BLaER1 treated with 17β-estradiol and CSF1 and Interleukin-3, amounts not matched to agents 10 nM and 100 nM (cell line): ENCODE measurements around the gene MRPL48.

Source experiments
- H3K27ac ChIP-seq, 11 experiments: shearing (Covaris generic); formaldehyde crosslinking; 2 replicates each; pipeline ENCODE4 v1.8.1; 2022
- H3K27me3 ChIP-seq, 11 experiments: shearing (Covaris generic); formaldehyde crosslinking; 2 replicates each; pipeline ENCODE4 v1.8.1; 2022
- H3K36me3 ChIP-seq, 11 experiments: shearing (Covaris generic); formaldehyde crosslinking; 2 replicates each; pipeline ENCODE4 v1.8.1; 2022
- H3K4me1 ChIP-seq, 10 experiments: shearing (Covaris generic); formaldehyde crosslinking; 2 replicates each; pipeline ENCODE4 v1.8.1; 2022
- H3K4me2 ChIP-seq, 11 experiments: shearing (Covaris generic); formaldehyde crosslinking; 2 replicates each; pipeline ENCODE4 v1.8.1; 2022
- H3K4me3 ChIP-seq, 10 experiments: shearing (Covaris generic); formaldehyde crosslinking; 2 replicates each; pipeline ENCODE4 v1.8.1; 2022
- H3K9ac ChIP-seq, 11 experiments: shearing (Covaris generic); formaldehyde crosslinking; 2 replicates each; pipeline ENCODE4 v1.8.1; 2022
- H3K9me3 ChIP-seq, 11 experiments: shearing (Covaris generic); formaldehyde crosslinking; replicated peaks in 1 of 11; 2 replicates each; pipeline ENCODE4 v1.8.1; 2022
- H4K20me1 ChIP-seq, 11 experiments: shearing (Covaris generic); formaldehyde crosslinking; 2 replicates each; pipeline ENCODE4 v1.8.1; 2022
- Cebpa-rat ChIP-seq, 11 experiments: shearing (Covaris generic); IDR thresholded peaks; 2 replicates each; pipeline ENCODE4 v1.8.1; 2022

Gene MRPL48

DNA sequence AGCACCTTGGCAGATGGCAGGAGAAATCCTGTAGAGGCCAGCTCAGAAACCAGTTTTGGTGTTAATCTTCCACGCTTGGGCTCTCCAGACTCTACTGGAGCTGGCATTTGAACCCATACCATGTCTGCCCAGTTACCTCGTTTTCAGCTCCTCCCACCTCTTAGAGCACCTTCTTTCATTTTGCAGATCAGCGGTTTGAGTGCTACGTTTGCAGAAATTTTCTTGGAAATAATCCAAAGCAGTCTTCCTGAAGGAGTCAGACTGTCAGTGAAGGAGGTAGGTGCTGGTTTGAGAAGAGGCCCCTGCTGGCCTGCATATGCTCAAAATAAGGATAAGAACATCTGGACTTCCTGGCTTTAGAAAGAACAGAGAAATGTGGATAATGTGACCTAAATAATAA is 75.3 kb downstream of the MRPL48 start:
- no peaks in the 10 kb centered on the region for H3K9me3 ChIP-seq
- H3K36me3 ChIP-seq, result peaks cover 35 to 99% (median 75%) of the 10 kb centered on the region in 11 experiments
- H4K20me1 ChIP-seq, result no peaks in the 10 kb centered on the region
- H3K4me2 ChIP-seq, result no peak overlapping the region
- no peak overlapping the region for H3K27ac ChIP-seq
- H3K27me3 ChIP-seq, result no peaks in the 10 kb centered on the region
- no peak for TF ChIP-seq Cebpa-rat (IDR thresholded peaks at IDR 0.05)
- H3K9ac ChIP-seq, result no peak overlapping the region
- no peaks in the 10 kb centered on the region for H3K4me1 ChIP-seq
- H3K4me3 ChIP-seq, result no peak overlapping the region

- Histone ChIP-seq H3K9me3 (no peaks in the 10 kb centered on the region), H3K4me3 (no peak overlapping the region), H3K36me3 (peaks cover 38 to 100% (median 80%) of the 10 kb centered on the region in 11 experiments), H3K9ac (no peak overlapping the region), H3K4me1 (no peaks in the 10 kb centered on the region), H3K4me2 (no peak overlapping the region), H3K27me3 (no peaks in the 10 kb centered on the region), H4K20me1 (peaks cover 0 to 10% (median 0%) of the 10 kb centered on the region in 11 experiments; a peak in 7 of 22 replicates), H3K27ac (no peak overlapping the region)
- no peak for TF ChIP-seq Cebpa-rat (IDR thresholded peaks at IDR 0.05)
These were observed 78.5 kb downstream of the MRPL48 start for GRCh38 chr11:73866095-73866579.

DNA sequence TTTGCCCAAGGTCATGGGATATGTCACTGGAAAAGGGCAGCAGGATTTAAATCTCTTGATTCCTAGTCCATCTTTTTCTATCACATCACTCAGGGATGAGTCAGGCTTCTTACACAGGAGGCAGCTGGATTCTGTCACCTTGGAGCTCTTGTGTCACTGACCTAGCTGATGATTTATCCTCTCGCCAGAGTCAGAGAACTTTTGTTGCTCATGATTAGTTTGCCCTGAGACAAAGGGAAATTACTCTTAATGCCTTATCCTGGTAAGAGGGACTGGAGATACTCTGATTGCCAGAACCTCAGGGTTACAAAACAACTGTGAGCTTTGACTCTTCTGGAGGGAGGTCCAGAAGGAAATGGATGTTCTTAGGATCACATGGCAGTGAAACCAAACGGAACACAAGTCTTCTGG is 78.9 kb downstream of the MRPL48 start:
- H3K9me3 ChIP-seq, result no peaks in the 10 kb centered on the region
- no peak overlapping the region for H3K4me3 ChIP-seq
- no peak overlapping the region for H3K9ac ChIP-seq
- H3K27me3 ChIP-seq, result no peaks in the 10 kb centered on the region
- no peak overlapping the region for H3K4me2 ChIP-seq
- H3K36me3 ChIP-seq, result peaks cover 38 to 100% (median 81%) of the 10 kb centered on the region in 11 experiments
- peaks cover 0 to 14% (median 0%) of the 10 kb centered on the region in 11 experiments; a peak in 7 of 22 replicates for H4K20me1 ChIP-seq
- TF ChIP-seq Cebpa-rat (IDR thresholded peaks at IDR 0.05), result no peak
- H3K4me1 ChIP-seq, result no peaks in the 10 kb centered on the region
- no peak overlapping the region for H3K27ac ChIP-seq

- H3K27ac ChIP-seq, result no peak overlapping the region
- no peak for TF ChIP-seq Cebpa-rat (IDR thresholded peaks at IDR 0.05)
- H3K4me1 ChIP-seq, result peaks cover 0 to 4% (median under 1%) of the 10 kb centered on the region in 10 experiments; a peak in 5 of 20 replicates
- H3K4me2 ChIP-seq, result no peak overlapping the region
- peaks cover 0 to 31% (median 12%) of the 10 kb centered on the region in 11 experiments; a peak in 12 of 22 replicates for H4K20me1 ChIP-seq
- H3K36me3 ChIP-seq, result peaks cover 47 to 100% (median 82%) of the 10 kb centered on the region in 11 experiments
- H3K9me3 ChIP-seq, result no peaks in the 10 kb centered on the region
- no peak overlapping the region for H3K4me3 ChIP-seq
- peak overlapping the region in 1 of 11 experiments; percentile 3; a peak in 1 of 22 replicates for H3K9ac ChIP-seq
- H3K27me3 ChIP-seq, result no peaks in the 10 kb centered on the region
These were observed 81.8 kb downstream of the MRPL48 start for GRCh38 chr11:73869332-73869949.

DNA sequence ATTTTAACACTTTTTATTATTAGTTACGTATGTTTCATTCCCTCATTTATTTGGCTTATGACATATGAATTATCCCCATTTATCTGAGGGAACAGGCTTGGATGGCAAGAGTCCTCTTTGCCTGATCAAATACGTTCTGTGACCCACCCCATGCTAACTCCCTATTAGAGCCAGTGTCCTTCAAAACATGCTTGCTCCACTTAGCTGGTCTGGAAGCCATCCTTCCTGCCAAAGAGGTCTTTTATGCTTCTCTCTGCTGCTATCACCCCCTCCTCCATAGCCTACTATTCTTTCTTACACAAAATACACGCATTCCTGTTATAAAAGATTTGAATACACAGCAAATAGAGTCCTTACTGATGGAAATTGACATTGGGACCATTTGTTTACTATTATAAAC is 82.6 kb downstream of the MRPL48 start:
- H3K9ac ChIP-seq, result no peak overlapping the region
- H3K36me3 ChIP-seq, result peaks cover 45 to 100% (median 82%) of the 10 kb centered on the region in 11 experiments
- no peaks in the 10 kb centered on the region for H3K27me3 ChIP-seq
- no peak overlapping the region for H3K27ac ChIP-seq
- no peaks in the 10 kb centered on the region for H3K9me3 ChIP-seq
- no peak overlapping the region for H3K4me3 ChIP-seq
- no peak overlapping the region for H3K4me2 ChIP-seq
- H4K20me1 ChIP-seq, result peaks cover 0 to 38% (median 12%) of the 10 kb centered on the region in 11 experiments; a peak in 12 of 22 replicates
- no peak for TF ChIP-seq Cebpa-rat (IDR thresholded peaks at IDR 0.05)
- H3K4me1 ChIP-seq, result peaks cover 4 to 12% (median 9%) of the 10 kb centered on the region in 10 experiments

- TF ChIP-seq Cebpa-rat (IDR thresholded peaks at IDR 0.05), result no peak
These were observed 85.2 kb downstream of the MRPL48 start for GRCh38 chr11:73872749-73873357.

DNA sequence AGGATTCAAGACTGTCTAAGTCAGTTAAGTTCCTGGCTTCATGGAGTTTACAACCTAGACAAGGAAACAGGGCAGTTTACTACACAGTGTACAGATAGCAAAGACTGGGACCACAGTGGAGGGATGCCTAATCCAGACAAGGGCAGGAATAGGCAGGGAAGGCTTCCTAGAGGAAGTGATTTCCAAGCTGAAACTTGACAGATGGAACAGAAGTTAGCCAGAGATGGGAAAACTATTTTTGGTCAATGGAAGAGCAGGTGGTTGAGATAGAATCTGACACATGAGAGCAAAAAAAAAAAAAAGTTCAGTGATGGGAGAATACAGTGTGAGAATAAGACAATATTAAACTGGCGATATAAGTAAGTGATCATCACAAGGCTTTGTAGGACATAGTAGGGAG is 87.7 kb downstream of the MRPL48 start:
- Histone ChIP-seq H3K36me3 (peaks cover 39 to 57% (median 52%) of the 10 kb centered on the region in 11 experiments), H3K4me1 (peaks cover 21 to 29% (median 26%) of the 10 kb centered on the region in 10 experiments), H3K4me3 (peak overlapping the region; percentile 69 to 81 (median 74)), H4K20me1 (peaks cover 0 to 31% (median 12%) of the 10 kb centered on the region in 11 experiments; a peak in 11 of 22 replicates), H3K27ac (peak overlapping the region in 10 of 11 experiments; percentile 75 to 94 (median 91); a peak in 18 of 22 replicates), H3K27me3 (no peaks in the 10 kb centered on the region), H3K9me3 (no peaks in the 10 kb centered on the region), H3K4me2 (peak overlapping the region; percentile 77 to 99 (median 91)), H3K9ac (peak overlapping the region; percentile 81 to 92 (median 87))
- TF ChIP-seq Cebpa-rat (IDR thresholded peaks at IDR 0.05), result no peak

More at GRCh38 chr11:73872749-73873357, 85.2 kb downstream of the MRPL48 start:
- H4K20me1 ChIP-seq, result peaks cover 0 to 38% (median 12%) of the 10 kb centered on the region in 11 experiments; a peak in 12 of 22 replicates
- peaks cover 19 to 28% (median 23%) of the 10 kb centered on the region in 10 experiments for H3K4me1 ChIP-seq
- no peak overlapping the region for H3K4me3 ChIP-seq
- H3K27ac ChIP-seq, result no peak overlapping the region
- peaks cover 45 to 78% (median 72%) of the 10 kb centered on the region in 11 experiments for H3K36me3 ChIP-seq
- no peaks in the 10 kb centered on the region for H3K27me3 ChIP-seq
- H3K9ac ChIP-seq, result no peak overlapping the region
- no peak overlapping the region for H3K4me2 ChIP-seq
- no peaks in the 10 kb centered on the region for H3K9me3 ChIP-seq

DNA sequence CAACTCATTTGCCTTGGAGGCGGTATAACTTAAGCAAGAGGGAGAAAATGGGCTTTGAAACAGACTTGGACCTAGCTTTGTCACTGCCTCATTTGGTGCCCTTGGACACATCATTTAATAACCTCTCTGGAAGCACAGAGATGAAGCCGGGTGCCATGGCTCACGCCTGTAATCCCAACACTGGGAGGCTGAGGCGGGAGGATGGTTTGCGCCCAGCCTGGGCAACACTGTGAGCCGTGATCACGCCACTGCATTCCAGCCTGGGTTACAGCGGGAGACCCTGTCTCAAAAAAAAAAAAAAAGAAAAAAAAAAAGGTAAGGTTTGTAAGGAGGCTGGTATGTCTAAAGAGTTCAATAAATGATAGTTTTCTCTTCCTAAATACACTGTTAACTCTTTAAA is 88.2 kb downstream of the MRPL48 start:
- Histone ChIP-seq H3K4me3 (peak overlapping the region; percentile 69 to 81 (median 74)), H3K4me1 (peaks cover 21 to 29% (median 26%) of the 10 kb centered on the region in 10 experiments), H3K9ac (peak overlapping the region; percentile 81 to 92 (median 87)), H3K4me2 (peak overlapping the region; percentile 77 to 99 (median 91)), H4K20me1 (peaks cover 0 to 29% (median 12%) of the 10 kb centered on the region in 11 experiments; a peak in 11 of 22 replicates), H3K27me3 (no peaks in the 10 kb centered on the region), H3K27ac (peak overlapping the region; percentile 72 to 94 (median 91); a peak in 21 of 22 replicates), H3K9me3 (no peaks in the 10 kb centered on the region), H3K36me3 (peaks cover 35 to 52% (median 47%) of the 10 kb centered on the region in 11 experiments)
- TF ChIP-seq Cebpa-rat (IDR thresholded peaks at IDR 0.05), result no peak
